Kidney (tissue), 14 donors: ENCODE measurements around the gene CACTIN. TPM values are rescaled to one million over a fixed set of nuclear protein-coding genes. Genes with fewer than 3 reads are reported as not detected.

Source experiments
- DNase-seq, 5 donors: peaks; one replicate each; pipeline ENCODE4 v3.0.0-alpha.2; 2013 to 2020
- FAIRE-seq: peaks from 2 replicates; lab custom pipeline; 2012; peaks lifted over from hg19 to GRCh38; lab: Jason Lieb, UNC
- H3K27ac ChIP-seq, 2 donors: one replicate each; pipeline ENCODE4 v1.7.0; 2013; ENCODE audit warnings: low read depth in 2 of 2, low read length in 2 of 2, inconsistent platforms in 1 of 2
- H3K27me3 ChIP-seq: one replicate; pipeline ENCODE4 v1.7.1; 2013; ENCODE audit warnings: low read length, inconsistent platforms; ENCODE audit not compliant: control insufficient read depth, insufficient read depth
- H3K36me3 ChIP-seq, 3 donors: one replicate each; pipeline versions ENCODE4 v1.7.0 to v1.7.1; 2013; ENCODE audit warnings: low read length in 3 of 3, control low read depth in 1 of 3, inconsistent platforms in 1 of 3; ENCODE audit not compliant: insufficient read depth in 3 of 3, control insufficient read depth in 2 of 3
- H3K4me1 ChIP-seq, 3 donors: one replicate each; pipeline versions ENCODE4 v1.7.0 to v1.7.1; 2013; ENCODE audit warnings: low read length in 3 of 3, inconsistent platforms in 1 of 3, low read depth in 1 of 3; ENCODE audit not compliant: control insufficient read depth in 2 of 3, insufficient read depth in 2 of 3
- H3K4me3 ChIP-seq, 3 donors: one replicate each; pipeline versions ENCODE4 v1.7.0 to v1.8.1; 2013; ENCODE audit warnings: low read length in 3 of 3, control low read depth in 1 of 3, inconsistent platforms in 1 of 3
- H3K9ac ChIP-seq, 3 donors: one replicate each; pipeline versions ENCODE4 v1.7.0 to v1.7.1; 2013; ENCODE audit warnings: low read length in 3 of 3, control low read depth in 1 of 3, inconsistent platforms in 1 of 3
- H3K9me3 ChIP-seq, 3 donors: one replicate each; pipeline versions ENCODE4 v1.7.0 to v1.7.1; 2013; ENCODE audit warnings: low read length in 3 of 3, control low read depth in 1 of 3, inconsistent platforms in 1 of 3; ENCODE audit not compliant: control insufficient read depth in 2 of 3, insufficient read depth in 1 of 3
- CTCF ChIP-seq: IDR thresholded peaks from 3 replicates; pipeline ENCODE4 v1.5.1; 2012; ENCODE audit warnings: mild to moderate bottlenecking, moderate library complexity, borderline replicate concordance; ENCODE audit not compliant: insufficient read depth; ENCODE audit errors: extremely low read depth
- intact Hi-C: fragments of 100-400 bp; cut with DNase I; formaldehyde crosslinking; loops from one replicate; pipeline ENCODE4 v1.11.1; 2022
- polyA plus RNA-seq: library from polyadenylated mRNA; stranded (reverse); fragments of 350-450 nt; fragmentation: Illumina TruSeq; extraction: RNeasy Lipid Tissue Mini Kit (QIAGEN cat#74804); gene quantifications from one replicate; pipeline ENCODE4 v1.2.3, GENCODE V29; 2014; ENCODE audit warnings: low read depth, low replicate concordance; ENCODE audit not compliant: insufficient read depth
- total RNA-seq: library from RNA; stranded (reverse); fragmentation: NEBNext Ultra II Directional; extraction: Animal tissue kit (Norgen Biotek cat#: 25700); gene quantifications from one replicate; pipeline ENCODE4 v1.2.1, GENCODE V29; 2021
- donor health status: control.
- donor health status: control.
- donor health status: control.
- donor health status: control.
- donor health status: control.
- donor health status: DM: yes; HTN: yes; CAD: no.
- donor health status: Normal renal cell carcinoma (clear cell type).

CACTIN gene
- total and polyA plus RNA-seq, 2 donors from 2014 or later, result 11.6 to 23.9 TPM

DNA sequence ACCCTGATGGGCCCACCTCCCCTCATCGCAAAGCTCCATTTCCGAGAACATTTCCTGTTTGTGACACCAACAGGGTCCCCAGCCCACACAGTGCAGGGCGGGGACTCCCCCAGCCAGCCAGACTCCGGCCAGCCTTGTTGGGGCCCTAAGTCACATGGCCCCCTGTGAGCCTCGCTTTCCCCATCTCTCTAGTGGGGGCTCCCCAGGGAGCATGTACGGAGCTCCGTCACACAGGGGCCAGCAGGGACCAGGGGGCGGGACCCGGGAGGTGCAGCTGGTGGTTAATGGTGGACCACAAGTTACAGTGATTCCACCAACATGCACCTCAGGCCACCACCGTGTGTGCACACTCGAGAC, 21.6 kb downstream of the CACTIN start:
- no peak for FAIRE-seq
- peaks cover 9% of the 10 kb centered on the region for H3K27me3 ChIP-seq

DNA sequence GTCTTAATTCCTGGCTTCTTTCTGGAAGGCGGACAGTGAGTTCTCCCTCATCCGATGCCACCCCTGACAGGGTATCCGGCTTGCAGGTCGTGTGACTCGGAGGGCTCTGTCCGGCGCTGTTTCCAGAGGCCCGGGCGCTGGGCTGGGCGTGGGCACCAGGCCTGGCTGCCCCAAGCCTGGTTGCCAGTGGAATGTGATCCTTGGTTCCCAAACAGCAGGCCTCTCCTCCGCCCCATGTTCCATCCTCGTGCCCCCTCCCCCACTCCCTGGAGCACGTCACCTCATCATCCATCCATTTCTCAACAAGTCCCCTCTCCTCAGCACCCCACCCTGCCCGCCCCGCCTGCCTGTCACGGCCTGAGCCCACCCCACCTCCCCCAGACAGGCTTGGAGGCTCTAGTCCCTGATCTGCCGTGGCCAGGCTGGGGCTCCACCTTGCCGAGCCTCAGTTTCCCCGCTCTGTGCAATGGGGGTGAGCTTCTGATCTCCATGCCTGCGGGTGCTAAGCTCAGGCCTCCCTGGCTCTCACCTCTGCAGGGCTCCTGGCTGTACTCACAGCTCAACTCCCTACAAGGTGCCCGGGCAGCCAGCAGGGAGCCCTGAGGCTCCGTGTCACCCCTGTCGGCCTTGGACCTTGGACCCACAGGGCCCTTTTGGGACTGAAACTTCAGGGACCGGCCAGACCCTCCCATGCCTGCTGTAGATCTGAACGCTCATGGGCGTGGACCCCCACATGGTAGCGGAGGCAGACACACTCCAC, 22.2 kb downstream of the CACTIN start:
- Histone ChIP-seq H3K36me3 (no peaks in the 10 kb centered on the region), H3K27me3 (peaks cover 9% of the 10 kb centered on the region), H3K9ac (peak overlapping the region in 1 of 3 donors; percentile 40), H3K4me3 (no peak overlapping the region), H3K4me1 (peaks cover 4 to 28% (median 12%) of the 10 kb centered on the region in 3 donors), H3K27ac (peak overlapping the region; percentile 45 to 78), H3K9me3 (peaks cover 0 to 2% (median 0%) of the 10 kb centered on the region in 3 donors)
- peak in 1 of 5 donors; percentile 31 for DNase-seq
- no peak for FAIRE-seq
- intact Hi-C loops, result no loop called here
- TF ChIP-seq CTCF, result no peak

More for the DNA sequence above, 21.6 kb downstream of the CACTIN start:
- Histone ChIP-seq H3K9me3 (peaks cover 0 to 2% (median 0%) of the 10 kb centered on the region in 3 donors), H3K4me3 (peak overlapping the region in 2 of 3 donors; percentile 45 to 53), H3K36me3 (no peaks in the 10 kb centered on the region), H3K27ac (peak overlapping the region; percentile 45 to 51), H3K4me1 (peaks cover 4 to 30% (median 12%) of the 10 kb centered on the region in 3 donors), H3K9ac (peak overlapping the region in 1 of 3 donors; percentile 53)
- intact Hi-C loops, result no loop called here
- DNase-seq, result peak in 1 of 5 donors; percentile 36
- TF ChIP-seq CTCF, result no peak

GRCh38 chr19:3603121-3603811, 23.3 kb downstream of the CACTIN start:
- peak overlapping the region in 1 of 3 donors; percentile 40 for H3K9ac ChIP-seq
- H3K9me3 ChIP-seq, result peaks cover 0 to 2% (median 0%) of the 10 kb centered on the region in 3 donors
- no peak for TF ChIP-seq CTCF
- DNase-seq (peak in 4 of 5 donors; percentile 59 to 89 (median 65)), FAIRE-seq (no peak)
- peaks cover 9% of the 10 kb centered on the region for H3K27me3 ChIP-seq
- no peaks in the 10 kb centered on the region for H3K36me3 ChIP-seq
- H3K27ac ChIP-seq, result peak overlapping the region; percentile 63 to 78
- H3K4me3 ChIP-seq, result peak overlapping the region in 1 of 3 donors; percentile 17
- peaks cover 4 to 24% (median 12%) of the 10 kb centered on the region in 3 donors for H3K4me1 ChIP-seq
- intact Hi-C loops, result no loop called here
